Placental epithelial cell (primary cell): Measurements from ENCODE around the gene HSD17B7. TPM values are rescaled to one million over a fixed set of nuclear protein-coding genes. Genes with fewer than 3 reads are reported as not detected.

Experiments
- small RNA-seq: library from RNA; depleted of rRNA; stranded (forward); fragments of <200 nt; gene quantifications from one replicate; pipeline ENCODE3, GENCODE V24; 2012
- total RNA-seq: library from RNA; depleted of rRNA; stranded (reverse); fragments of >200 nt; gene quantifications from 2 replicates; pipeline ENCODE4 v1.2.3, GENCODE V29; 2012

HSD17B7 gene
- total RNA-seq, result 20.0 and 33.3 TPM in 2 replicates

DNA sequence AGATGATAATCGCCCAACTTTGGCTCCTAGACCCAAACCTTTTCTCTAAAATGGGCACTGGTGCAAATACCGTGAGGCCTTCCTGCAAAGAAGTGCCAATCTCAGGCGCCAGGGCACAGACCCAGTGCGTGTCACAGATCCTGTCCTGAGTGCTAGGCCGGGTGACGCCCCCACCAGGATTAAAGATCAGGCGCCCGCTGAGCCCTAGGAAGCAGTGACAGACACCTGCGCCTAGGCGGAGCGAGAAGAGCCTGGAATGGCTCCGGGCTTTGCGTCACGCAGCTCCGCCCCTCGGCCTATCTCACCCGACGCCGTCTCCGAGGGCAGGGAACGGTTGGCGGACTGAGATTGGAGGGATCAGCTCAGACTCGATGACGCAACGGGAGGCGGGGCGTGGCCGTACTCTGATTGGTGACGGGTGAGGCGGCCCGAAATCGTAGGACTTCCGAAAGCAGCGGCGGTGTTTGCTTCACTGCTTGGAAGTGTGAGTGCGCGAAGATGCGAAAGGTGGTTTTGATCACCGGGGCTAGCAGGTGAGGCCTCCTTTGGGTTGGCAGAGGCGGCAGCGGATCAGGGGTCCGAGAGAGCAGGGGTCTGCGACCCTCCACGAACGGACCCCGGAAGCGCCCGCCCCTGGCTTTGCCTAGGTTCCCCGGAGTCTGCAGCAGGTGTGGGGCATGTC, at the start of gene HSD17B7:
TSS of gene HSD17B7 (plus strand) at position 400 of the 682 bp plus-strand sequence. CDS start at position 499, 99 bp downstream.

GRCh38 chr1:162861101-162861500, 70.6 kb downstream of the HSD17B7 start, which contains the start of gene CCDC190:
Gene CCDC190, minus strand, starts transcription at chr1:162861175. Its CDS starts 1,529 bp downstream, at chr1:162859646.

Small RNAs within 50 kb of the gene (small RNA-seq; reads per million reads assigned to genes)
- gene RN7SL861P, result not detected

Other genes with a start within 250 kb of the HSD17B7 start
- gene UAP1, start 229.0 kb upstream of the HSD17B7 start, total RNA-seq, result 47.5 and 62.4 TPM in 2 replicates
- 21.5 and 27.5 TPM in 2 replicates for gene DDR2, start 158.2 kb upstream of the HSD17B7 start, total RNA-seq
- not detected in 2 replicates for gene CCDC190, start 70.5 kb downstream of the HSD17B7 start, total RNA-seq